Sigmoid colon (tissue), 4 donors: ENCODE measurements around the gene RPTOR.

Experiments used
- POLR2A ChIP-seq, 2 donors: fragments of 450-650 bp; IDR thresholded peaks; one replicate each; pipeline ENCODE4 v1.6.1; 2016; ENCODE audit warnings: antibody characterized with exemption in 2 of 2, mild to moderate bottlenecking in 2 of 2, moderate library complexity in 2 of 2
- POLR2AphosphoS5 ChIP-seq, 4 donors: sonication (generic); formaldehyde crosslinking; IDR thresholded peaks; one replicate each; pipeline ENCODE4 v1.6.1; 2017; ENCODE audit warnings: antibody characterized with exemption in 4 of 4
- TF ChIP-seq, protein P1 (sequence below), 4 experiments: fragments of 450-650 bp in 3 of 4; fragments of 200-600 bp in 1 of 4; IDR thresholded peaks; one replicate each; pipeline ENCODE4 v1.5.1; 2016 to 2019; ENCODE audit warnings: antibody characterized with exemption in 4 of 4, mild to moderate bottlenecking in 3 of 4, moderate library complexity in 2 of 4

DNA sequence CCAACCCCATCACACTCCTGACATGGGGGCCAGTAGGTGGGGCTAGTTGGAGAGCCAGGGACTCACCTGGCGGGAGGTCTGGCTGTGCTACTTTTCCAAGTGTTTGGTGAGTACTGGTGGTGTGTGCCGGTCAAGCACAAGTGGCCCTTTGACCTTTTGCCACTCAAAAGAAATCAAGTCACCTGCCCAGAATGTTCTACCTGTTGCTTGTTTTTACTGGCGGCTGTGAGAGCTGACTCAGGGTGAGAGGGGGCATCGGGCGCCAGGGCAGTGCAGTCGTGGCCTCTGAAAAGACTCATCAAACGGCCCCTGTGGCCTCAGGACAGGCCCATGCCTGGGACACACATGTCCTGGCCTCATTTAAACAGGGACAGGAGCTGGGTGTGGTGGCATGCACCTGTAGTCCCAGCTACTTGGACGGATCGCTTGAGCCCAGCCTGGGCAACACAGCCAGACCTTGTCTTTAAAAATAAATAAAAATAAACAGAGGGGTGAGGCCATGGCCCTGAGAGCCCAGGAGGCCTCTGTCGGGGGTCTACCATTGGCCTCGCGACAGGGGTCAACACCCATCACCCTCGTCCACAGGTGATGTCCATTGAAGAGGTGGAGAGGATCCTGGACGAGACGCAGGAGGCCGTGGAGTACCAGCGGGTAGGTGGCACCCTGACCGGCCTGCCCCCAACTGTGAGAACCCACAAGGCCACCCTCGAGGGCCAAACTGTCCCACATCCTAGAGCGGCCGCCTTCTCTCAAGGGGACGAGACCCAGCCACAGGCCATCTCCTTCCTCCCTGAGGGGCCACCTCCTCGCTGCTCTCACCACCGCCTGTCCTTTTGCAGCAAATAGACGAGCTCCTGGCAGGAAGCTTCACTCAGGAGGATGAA is 452.0 kb downstream of the RPTOR start:
- TF ChIP-seq, protein P1, sequence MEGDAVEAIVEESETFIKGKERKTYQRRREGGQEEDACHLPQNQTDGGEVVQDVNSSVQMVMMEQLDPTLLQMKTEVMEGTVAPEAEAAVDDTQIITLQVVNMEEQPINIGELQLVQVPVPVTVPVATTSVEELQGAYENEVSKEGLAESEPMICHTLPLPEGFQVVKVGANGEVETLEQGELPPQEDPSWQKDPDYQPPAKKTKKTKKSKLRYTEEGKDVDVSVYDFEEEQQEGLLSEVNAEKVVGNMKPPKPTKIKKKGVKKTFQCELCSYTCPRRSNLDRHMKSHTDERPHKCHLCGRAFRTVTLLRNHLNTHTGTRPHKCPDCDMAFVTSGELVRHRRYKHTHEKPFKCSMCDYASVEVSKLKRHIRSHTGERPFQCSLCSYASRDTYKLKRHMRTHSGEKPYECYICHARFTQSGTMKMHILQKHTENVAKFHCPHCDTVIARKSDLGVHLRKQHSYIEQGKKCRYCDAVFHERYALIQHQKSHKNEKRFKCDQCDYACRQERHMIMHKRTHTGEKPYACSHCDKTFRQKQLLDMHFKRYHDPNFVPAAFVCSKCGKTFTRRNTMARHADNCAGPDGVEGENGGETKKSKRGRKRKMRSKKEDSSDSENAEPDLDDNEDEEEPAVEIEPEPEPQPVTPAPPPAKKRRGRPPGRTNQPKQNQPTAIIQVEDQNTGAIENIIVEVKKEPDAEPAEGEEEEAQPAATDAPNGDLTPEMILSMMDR (IDR thresholded peaks at IDR 0.05): no peak
- no peak for TF ChIP-seq POLR2AphosphoS5 (IDR thresholded peaks at IDR 0.05)
- no peak for TF ChIP-seq POLR2A (IDR thresholded peaks at IDR 0.05)
